Astrocyte (in vitro differentiated cells and primary cell): ENCODE measurements around the gene VMA21. TPM values are rescaled to one million over a fixed set of nuclear protein-coding genes. Genes with fewer than 3 reads are reported as not detected.

Experiments
- DNase-seq: peaks from one replicate; pipeline ENCODE4 v3.0.0-alpha.2; 2010; ENCODE audit warnings: low read depth
- FAIRE-seq: peaks from 2 replicates; lab custom pipeline; 2011; peaks lifted over from hg19 to GRCh38; lab: Jason Lieb, UNC
- H2AFZ ChIP-seq: 2 replicates; pipeline ENCODE4 v1.6.0; 2012; ENCODE audit warnings: low read depth, low read length, inconsistent platforms
- H3K27ac ChIP-seq: 2 replicates; pipeline ENCODE4 v1.5.1; 2011; ENCODE audit warnings: low read depth, low read length, inconsistent platforms
- H3K27me3 ChIP-seq: 2 replicates; pipeline ENCODE4 v1.6.0; 2011; ENCODE audit warnings: low read length, inconsistent platforms; ENCODE audit not compliant: insufficient read depth
- H3K36me3 ChIP-seq: 2 replicates; pipeline ENCODE4 v1.5.1; 2011; ENCODE audit warnings: low read length, inconsistent platforms; ENCODE audit not compliant: insufficient read depth
- H3K4me1 ChIP-seq: 2 replicates; pipeline ENCODE4 v1.5.1; 2011; ENCODE audit warnings: low read length, inconsistent platforms; ENCODE audit not compliant: insufficient read depth
- H3K4me2 ChIP-seq: 2 replicates; pipeline ENCODE4 v1.6.0; 2012; ENCODE audit warnings: low read length, inconsistent platforms
- H3K4me3 ChIP-seq: 2 replicates; pipeline ENCODE4 v1.5.1; 2011; ENCODE audit warnings: low read depth, mild to moderate bottlenecking, low read length, inconsistent platforms; ENCODE audit not compliant: insufficient read depth
- H3K79me2 ChIP-seq: 2 replicates; pipeline ENCODE4 v1.6.0; 2012; ENCODE audit warnings: mild to moderate bottlenecking, low read length, inconsistent platforms; ENCODE audit not compliant: insufficient read depth
- H3K9ac ChIP-seq: 2 replicates; pipeline ENCODE4 v1.6.0; 2012; ENCODE audit warnings: mild to moderate bottlenecking, low read length, inconsistent platforms
- H3K9me3 ChIP-seq: 2 replicates; pipeline ENCODE4 v1.5.1; 2012; ENCODE audit warnings: low read depth, mild to moderate bottlenecking, low read length, inconsistent platforms; ENCODE audit not compliant: insufficient read depth
- H4K20me1 ChIP-seq: 2 replicates; pipeline ENCODE4 v1.6.0; 2012; ENCODE audit warnings: low read length, inconsistent platforms; ENCODE audit not compliant: insufficient read depth
- H3K27ac Mint-ChIP-seq: one replicate; pipeline ENCODE4 v1.8.0; 2021; ENCODE audit warnings: mild to moderate bottlenecking, mixed read lengths; ENCODE audit not compliant: unreplicated experiment
- H3K27me3 Mint-ChIP-seq: one replicate; pipeline ENCODE4 v1.8.0; 2021; ENCODE audit warnings: low read depth, mixed read lengths; ENCODE audit not compliant: unreplicated experiment
- H3K36me3 Mint-ChIP-seq: one replicate; pipeline ENCODE4 v1.8.0; 2021; ENCODE audit warnings: low read depth, mixed read lengths; ENCODE audit not compliant: unreplicated experiment
- H3K4me1 Mint-ChIP-seq: one replicate; pipeline ENCODE4 v1.8.0; 2021; ENCODE audit warnings: low read depth, mixed read lengths; ENCODE audit not compliant: unreplicated experiment
- H3K4me3 Mint-ChIP-seq: one replicate; pipeline ENCODE4 v1.8.0; 2021; ENCODE audit warnings: mild to moderate bottlenecking, moderate library complexity, mixed read lengths; ENCODE audit not compliant: unreplicated experiment
- H3K9me3 Mint-ChIP-seq: one replicate; pipeline ENCODE4 v1.8.0; 2021; ENCODE audit warnings: mild to moderate bottlenecking, mixed read lengths; ENCODE audit not compliant: unreplicated experiment
- EZH2 ChIP-seq: IDR thresholded peaks from 2 replicates; pipeline ENCODE4 v1.6.1; 2012; ENCODE audit warnings: mild to moderate bottlenecking, low read length, inconsistent platforms; ENCODE audit not compliant: insufficient read depth
- total RNA-seq: library from RNA; stranded (reverse); gene quantifications from 2 replicates; pipeline ENCODE4 v1.2.1, GENCODE V29; 2021
- TF ChIP-seq, protein P1 (sequence below): IDR thresholded peaks from 2 replicates; pipeline ENCODE4 v1.5.1; 2011; ENCODE audit warnings: low read depth, mild to moderate bottlenecking, inconsistent platforms, low read length, moderate library complexity; ENCODE audit not compliant: insufficient read depth

VMA21 gene
- total RNA-seq, 1 donor from 2014 or later = 41.6 TPM

DNA sequence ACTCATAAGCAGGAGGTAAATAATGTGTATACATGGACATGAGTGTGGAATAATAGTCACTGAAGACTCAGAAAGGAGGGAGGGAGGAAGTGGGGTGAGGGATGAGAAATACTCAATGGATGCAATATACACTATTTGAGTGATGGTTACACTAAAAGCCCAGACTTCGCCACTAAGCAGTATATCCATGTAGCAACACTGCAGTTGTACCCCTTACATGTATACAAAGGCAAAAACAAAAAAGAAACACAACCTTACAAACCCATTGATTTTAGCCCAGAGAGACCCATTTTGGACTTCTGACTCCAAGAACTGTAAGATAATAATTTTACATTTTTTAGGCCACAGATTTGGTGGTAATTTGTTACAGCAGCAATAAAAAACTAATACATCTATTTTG is 51.5 kb downstream of the VMA21 start:
- no peaks in the 10 kb centered on the region for H3K4me1 ChIP-seq
- Mint-ChIP-seq H3K27me3 (no peaks in the 10 kb centered on the region), H3K36me3 (no peaks in the 10 kb centered on the region), H3K4me1 (no peaks in the 10 kb centered on the region), H3K9me3 (no peaks in the 10 kb centered on the region), H3K27ac (no peak overlapping the region), H3K4me3 (no peak overlapping the region)
- no peaks in the 10 kb centered on the region for H3K79me2 ChIP-seq
- DNase-seq (no peak), FAIRE-seq (no peak)
- no peak overlapping the region for H2AFZ ChIP-seq
- H3K27ac ChIP-seq = no peak overlapping the region
- H3K9me3 ChIP-seq = no peaks in the 10 kb centered on the region
- H3K9ac ChIP-seq = no peak overlapping the region
- no peaks in the 10 kb centered on the region for H3K36me3 ChIP-seq
- no peaks in the 10 kb centered on the region for H4K20me1 ChIP-seq
- TF ChIP-seq EZH2 = no peak
- TF ChIP-seq, protein P1, sequence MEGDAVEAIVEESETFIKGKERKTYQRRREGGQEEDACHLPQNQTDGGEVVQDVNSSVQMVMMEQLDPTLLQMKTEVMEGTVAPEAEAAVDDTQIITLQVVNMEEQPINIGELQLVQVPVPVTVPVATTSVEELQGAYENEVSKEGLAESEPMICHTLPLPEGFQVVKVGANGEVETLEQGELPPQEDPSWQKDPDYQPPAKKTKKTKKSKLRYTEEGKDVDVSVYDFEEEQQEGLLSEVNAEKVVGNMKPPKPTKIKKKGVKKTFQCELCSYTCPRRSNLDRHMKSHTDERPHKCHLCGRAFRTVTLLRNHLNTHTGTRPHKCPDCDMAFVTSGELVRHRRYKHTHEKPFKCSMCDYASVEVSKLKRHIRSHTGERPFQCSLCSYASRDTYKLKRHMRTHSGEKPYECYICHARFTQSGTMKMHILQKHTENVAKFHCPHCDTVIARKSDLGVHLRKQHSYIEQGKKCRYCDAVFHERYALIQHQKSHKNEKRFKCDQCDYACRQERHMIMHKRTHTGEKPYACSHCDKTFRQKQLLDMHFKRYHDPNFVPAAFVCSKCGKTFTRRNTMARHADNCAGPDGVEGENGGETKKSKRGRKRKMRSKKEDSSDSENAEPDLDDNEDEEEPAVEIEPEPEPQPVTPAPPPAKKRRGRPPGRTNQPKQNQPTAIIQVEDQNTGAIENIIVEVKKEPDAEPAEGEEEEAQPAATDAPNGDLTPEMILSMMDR = no peak
- no peak overlapping the region for H3K4me3 ChIP-seq
- no peak overlapping the region for H3K4me2 ChIP-seq
- H3K27me3 ChIP-seq = no peaks in the 10 kb centered on the region

DNA sequence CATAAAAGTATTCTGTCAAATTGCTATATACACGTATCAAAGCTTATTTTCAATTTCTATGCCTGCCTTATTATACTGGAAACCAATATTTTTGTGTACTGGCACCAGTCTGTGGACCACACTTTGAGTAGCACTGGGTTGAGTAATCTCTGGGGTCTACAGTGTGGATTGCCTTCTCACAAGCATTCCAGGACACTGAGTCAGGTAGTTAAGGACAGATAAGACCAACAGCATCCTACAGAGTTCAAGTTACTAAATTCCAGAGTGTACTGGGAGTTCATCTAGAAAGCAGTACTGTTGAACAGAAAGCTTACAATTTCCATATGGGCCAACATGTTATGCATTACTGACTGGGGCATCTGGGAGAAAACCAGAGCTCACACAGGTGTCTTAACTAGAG is 61.8 kb downstream of the VMA21 start:
- Histone ChIP-seq H3K4me1 (peaks cover 3% of the 10 kb centered on the region), H3K4me3 (no peak overlapping the region), H3K4me2 (no peak overlapping the region), H3K36me3 (no peaks in the 10 kb centered on the region), H3K9me3 (no peaks in the 10 kb centered on the region), H3K27ac (no peak overlapping the region), H2AFZ (no peak overlapping the region), H3K9ac (no peak overlapping the region), H4K20me1 (no peaks in the 10 kb centered on the region), H3K79me2 (no peaks in the 10 kb centered on the region), H3K27me3 (no peaks in the 10 kb centered on the region)
- TF ChIP-seq, protein P1 = no peak
- no peak for TF ChIP-seq EZH2
- Mint-ChIP-seq H3K27ac (no peak overlapping the region), H3K4me1 (peaks cover 8% of the 10 kb centered on the region), H3K9me3 (no peaks in the 10 kb centered on the region), H3K4me3 (no peak overlapping the region), H3K36me3 (no peaks in the 10 kb centered on the region), H3K27me3 (no peaks in the 10 kb centered on the region)
- FAIRE-seq = no peak
- peak; percentile 74 for DNase-seq

Other genes with a start within 250 kb of the VMA21 start
- gene GPR50, start 220.6 kb upstream of the VMA21 start, total RNA-seq = 0.67 and 1.00 TPM in 2 replicates
- not detected in 2 replicates for gene PASD1, start 166.5 kb downstream of the VMA21 start, total RNA-seq